A204.1 (cell line): ENCODE data around the gene IL11RA.

ENCODE experiments used
- FAIRE-seq: peaks from 2 replicates; lab custom pipeline; 2012; peaks lifted over from hg19 to GRCh38; lab: Jason Lieb, UNC

The IL11RA gene

GRCh38 chr9:34687276-34688030 is 35.5 kb downstream of the IL11RA start:
- no peak for FAIRE-seq

GRCh38 chr9:34688329-34689115 is 36.5 kb downstream of the IL11RA start:
- FAIRE-seq = no peak

- FAIRE-seq = no peak
Observed at GRCh38 chr9:34689116-34689470, 37.1 kb downstream of the IL11RA start.

GRCh38 chr9:34689512-34689911 is 37.5 kb downstream of the IL11RA start:
- FAIRE-seq = no peak

- FAIRE-seq = no peak
Observed at GRCh38 chr9:34690983-34691935, 39.3 kb downstream of the IL11RA start, which contains the start of gene CCL19. CCL19 (minus strand) TSS chr9:34691276; CDS start chr9:34691139, 137 bp downstream.

GRCh38 chr9:34691936-34692315 is 39.9 kb downstream of the IL11RA start:
- FAIRE-seq = no peak

GRCh38 chr9:34693560-34693959 is 41.6 kb downstream of the IL11RA start:
- FAIRE-seq = no peak

GRCh38 chr9:34694811-34695210 is 42.8 kb downstream of the IL11RA start:
- no peak for FAIRE-seq

GRCh38 chr9:34701023-34701768 is 49.2 kb downstream of the IL11RA start:
- FAIRE-seq = no peak

- peak; percentile 85 for FAIRE-seq
Observed at GRCh38 chr9:34701769-34702736, 50.1 kb downstream of the IL11RA start.

- no peak for FAIRE-seq
Observed at GRCh38 chr9:34707130-34707529, 55.1 kb downstream of the IL11RA start.

GRCh38 chr9:34709196-34709978 is 57.4 kb downstream of the IL11RA start:
- FAIRE-seq = no peak

GRCh38 chr9:34710023-34710422 is 58.0 kb downstream of the IL11RA start, which contains the start of gene CCL21:
CCL21 (minus strand) TSS chr9:34710136; CDS start chr9:34710066, 70 bp downstream.
- no peak for FAIRE-seq
